ENCODE results near the gene TMPRSS9.
"Not testable (repeated sequence)": the region's sequence is repeated elsewhere in the genome, so short reads cannot be mapped to it uniquely, and the experiment has no call there.

Gene TMPRSS9

GRCh38 chr19:2458776-2459175 is 98.7 kb downstream of the TMPRSS9 start:
- DNase-seq (ENCODE audit: low read depth, low spot score): not testable (repeated sequence)

GRCh38 chr19:2460245-2460644 is 100.2 kb downstream of the TMPRSS9 start:
- DNase-seq (ENCODE audit: low read depth, low spot score): no peak

- DNase-seq (ENCODE audit: low read depth, low spot score): no peak
These were observed 101.9 kb downstream of the TMPRSS9 start for GRCh38 chr19:2461751-2462634.

GRCh38 chr19:2462635-2463421 is 102.8 kb downstream of the TMPRSS9 start:
- peak; percentile 98 for DNase-seq (ENCODE audit: low read depth, low spot score)

- not testable (repeated sequence) for DNase-seq (ENCODE audit: low read depth, low spot score)
These were observed 103.6 kb downstream of the TMPRSS9 start for GRCh38 chr19:2463694-2464093.

GRCh38 chr19:2464389-2464788 is 104.3 kb downstream of the TMPRSS9 start:
- no peak for DNase-seq (ENCODE audit: low read depth, low spot score)

- DNase-seq (ENCODE audit: low read depth, low spot score): no peak
These were observed 108.5 kb downstream of the TMPRSS9 start for GRCh38 chr19:2468596-2468995.

GRCh38 chr19:2469102-2469914 is 109.2 kb downstream of the TMPRSS9 start:
- DNase-seq (ENCODE audit: low read depth, low spot score): no peak

- DNase-seq (ENCODE audit: low read depth, low spot score): not testable (repeated sequence)
These were observed 109.8 kb downstream of the TMPRSS9 start for GRCh38 chr19:2469915-2470200.

- DNase-seq (ENCODE audit: low read depth, low spot score): no peak
These were observed 114.4 kb downstream of the TMPRSS9 start for GRCh38 chr19:2474232-2475017.

GRCh38 chr19:2475018-2475701 is 115.1 kb downstream of the TMPRSS9 start:
- no peak for DNase-seq (ENCODE audit: low read depth, low spot score)
